OCI-LY7 (cell line): ENCODE measurements around the gene RTP5. TPM values are rescaled to one million over a fixed set of nuclear protein-coding genes. Genes with fewer than 3 reads are reported as not detected.

Experiments used
- BruUV-seq: library from RNA; stranded (reverse); fragments of 400-500 nt; replicated peaks from 2 replicates; lab custom pipeline; 2021; lab: Mats Ljungman, UMichigan
- CTCF ChIA-PET: fragments of 300-600 bp; sonication (Branson Sonifier 250); formaldehyde crosslinking; loops from one replicate; lab custom pipeline; 2022; ENCODE audit warnings: antibody characterized with exemption; ENCODE audit not compliant: unreplicated experiment; lab: Charles Lee
- POLR2A ChIA-PET: fragments of 300-600 bp; sonication (Branson Sonifier 250); formaldehyde crosslinking; loops from one replicate; lab custom pipeline; 2022; ENCODE audit warnings: antibody characterized with exemption; lab: Charles Lee
- DNase-seq: peaks from one replicate; pipeline ENCODE4 v3.0.0-alpha.2; 2015; ENCODE audit warnings: low spot score
- H2AFZ ChIP-seq: fragments of 200-600 bp; sonication (generic), shearing (Covaris generic); 2 replicates; pipeline ENCODE4 v1.6.1; 2014; ENCODE audit warnings: mild to moderate bottlenecking, antibody characterized with exemption, low read length, moderate library complexity
- H3K27ac ChIP-seq: fragments of 200-600 bp; sonication (generic); 2 replicates; pipeline ENCODE4 v1.5.1; 2014; ENCODE audit warnings: mixed run types, low read depth, mild to moderate bottlenecking, moderate library complexity, low read length, inconsistent platforms; ENCODE audit not compliant: poor library complexity, severe bottlenecking
- H3K36me3 ChIP-seq: fragments of 200-600 bp; sonication (generic); 2 replicates; pipeline ENCODE4 v1.6.1; 2014; ENCODE audit warnings: mild to moderate bottlenecking, antibody characterized with exemption, low read length, moderate library complexity, mixed read lengths; ENCODE audit not compliant: insufficient read depth
- H3K4me1 ChIP-seq: fragments of 200-600 bp; sonication (generic); 2 replicates; pipeline ENCODE4 v1.5.1; 2014; ENCODE audit warnings: mild to moderate bottlenecking, low read length; ENCODE audit not compliant: insufficient read depth, poor library complexity, severe bottlenecking
- H3K4me2 ChIP-seq: fragments of 200-600 bp; sonication (generic); 2 replicates; pipeline ENCODE4 v1.6.1; 2014; ENCODE audit warnings: mild to moderate bottlenecking, low read length
- H3K4me3 ChIP-seq: fragments of 200-600 bp; sonication (generic); 2 replicates; pipeline ENCODE4 v1.5.1; 2014; ENCODE audit warnings: mild to moderate bottlenecking, low read depth, low read length; ENCODE audit not compliant: poor library complexity, severe bottlenecking
- H3K79me2 ChIP-seq: fragments of 200-600 bp; sonication (generic); 2 replicates; pipeline ENCODE4 v1.6.1; 2016; ENCODE audit warnings: low read depth, mild to moderate bottlenecking, low read length, moderate library complexity, mixed read lengths; ENCODE audit not compliant: insufficient read depth
- H3K9me2 ChIP-seq: fragments of 200-600 bp; sonication (generic); 2 replicates; pipeline ENCODE4 v1.6.1; 2016; ENCODE audit warnings: mild to moderate bottlenecking, low read length, mixed read lengths; ENCODE audit not compliant: insufficient read depth
- H3K9me3 ChIP-seq: fragments of 200-600 bp; sonication (generic); 2 replicates; pipeline ENCODE4 v1.6.1; 2014; ENCODE audit warnings: mild to moderate bottlenecking, mixed run types, low read length, mixed read lengths
- H4K20me1 ChIP-seq: fragments of 200-600 bp; sonication (generic); 2 replicates; pipeline ENCODE4 v1.6.1; 2014; ENCODE audit warnings: mild to moderate bottlenecking, antibody characterized with exemption, low read length, moderate library complexity, mixed read lengths; ENCODE audit not compliant: insufficient read depth
- EZH2phosphoT487 ChIP-seq: fragments of 200-600 bp; sonication (generic); IDR thresholded peaks from 2 replicates; pipeline ENCODE4 v1.6.1; 2018; ENCODE audit warnings: low read depth, borderline replicate concordance, mild to moderate bottlenecking, mixed run types, antibody characterized with exemption, low read length, moderate library complexity, mixed read lengths
- intact Hi-C: fragments of 100-400 bp; cut with micrococcal nuclease; formaldehyde crosslinking; loops from one replicate; pipeline ENCODE4 v1.10.0; 2022; ENCODE audit not compliant: unreplicated experiment
- total RNA-seq, 2 experiments: library from RNA; depleted of rRNA in 1 of 2; stranded (reverse); fragments of >200 nt in 1 of 2; shearing (Covaris generic) in 1 of 2; gene quantifications; 2 replicates each; pipeline ENCODE4 v1.2.3, GENCODE V29; 2014 to 2022
- TF ChIP-seq, protein P1 (sequence below): fragments of 200-600 bp; sonication (generic); conservative IDR thresholded peaks from 2 replicates; pipeline ENCODE4 v1.5.1; 2014; ENCODE audit warnings: mild to moderate bottlenecking, antibody characterized with exemption, low read length, moderate library complexity, mixed read lengths

Gene RTP5
- total RNA-seq, 2 experiments from 2014 or later, result not detected

DNA sequence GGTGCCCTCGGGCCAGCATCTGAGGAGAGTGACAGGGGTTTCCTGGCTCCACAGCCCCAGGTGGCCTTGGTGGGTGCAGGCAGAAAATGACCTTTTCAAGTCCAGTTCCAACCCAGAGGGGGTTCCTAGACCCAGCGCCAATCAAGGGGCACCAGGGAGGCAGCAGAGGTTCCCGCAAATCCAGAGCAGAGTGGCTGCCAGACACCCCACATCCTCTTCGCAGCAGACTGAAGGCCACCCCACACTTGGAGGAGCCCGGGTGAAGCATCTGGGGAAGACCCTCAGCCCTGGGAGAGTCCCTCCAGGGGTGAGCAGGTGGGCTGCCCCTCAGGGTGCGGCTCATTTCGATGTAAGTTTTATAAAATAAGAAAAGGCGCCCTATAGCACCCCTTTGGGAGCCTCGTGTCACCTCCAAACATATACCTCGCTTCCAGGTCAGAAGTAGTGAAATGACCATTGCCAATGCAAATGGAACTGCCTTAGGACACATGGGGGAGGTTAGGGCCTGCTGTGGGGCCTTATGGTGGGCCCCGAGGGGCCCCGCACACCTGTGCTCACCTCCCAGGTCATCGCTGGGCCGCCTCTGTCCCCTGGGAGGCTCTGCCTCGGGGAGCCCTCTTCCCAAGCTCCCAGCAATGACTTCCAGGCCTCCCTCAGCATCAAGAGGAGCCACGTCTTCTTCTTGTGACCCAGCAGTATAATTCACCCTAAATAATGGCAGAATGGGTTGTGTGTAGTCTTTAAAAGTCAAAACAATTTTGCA, 11.0 kb downstream of the RTP5 start:
- no peak for TF ChIP-seq EZH2phosphoT487
- TF ChIP-seq, protein P1, sequence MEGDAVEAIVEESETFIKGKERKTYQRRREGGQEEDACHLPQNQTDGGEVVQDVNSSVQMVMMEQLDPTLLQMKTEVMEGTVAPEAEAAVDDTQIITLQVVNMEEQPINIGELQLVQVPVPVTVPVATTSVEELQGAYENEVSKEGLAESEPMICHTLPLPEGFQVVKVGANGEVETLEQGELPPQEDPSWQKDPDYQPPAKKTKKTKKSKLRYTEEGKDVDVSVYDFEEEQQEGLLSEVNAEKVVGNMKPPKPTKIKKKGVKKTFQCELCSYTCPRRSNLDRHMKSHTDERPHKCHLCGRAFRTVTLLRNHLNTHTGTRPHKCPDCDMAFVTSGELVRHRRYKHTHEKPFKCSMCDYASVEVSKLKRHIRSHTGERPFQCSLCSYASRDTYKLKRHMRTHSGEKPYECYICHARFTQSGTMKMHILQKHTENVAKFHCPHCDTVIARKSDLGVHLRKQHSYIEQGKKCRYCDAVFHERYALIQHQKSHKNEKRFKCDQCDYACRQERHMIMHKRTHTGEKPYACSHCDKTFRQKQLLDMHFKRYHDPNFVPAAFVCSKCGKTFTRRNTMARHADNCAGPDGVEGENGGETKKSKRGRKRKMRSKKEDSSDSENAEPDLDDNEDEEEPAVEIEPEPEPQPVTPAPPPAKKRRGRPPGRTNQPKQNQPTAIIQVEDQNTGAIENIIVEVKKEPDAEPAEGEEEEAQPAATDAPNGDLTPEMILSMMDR, result no peak
- TSS peak; percentile 86 for BruUV-seq

DNA sequence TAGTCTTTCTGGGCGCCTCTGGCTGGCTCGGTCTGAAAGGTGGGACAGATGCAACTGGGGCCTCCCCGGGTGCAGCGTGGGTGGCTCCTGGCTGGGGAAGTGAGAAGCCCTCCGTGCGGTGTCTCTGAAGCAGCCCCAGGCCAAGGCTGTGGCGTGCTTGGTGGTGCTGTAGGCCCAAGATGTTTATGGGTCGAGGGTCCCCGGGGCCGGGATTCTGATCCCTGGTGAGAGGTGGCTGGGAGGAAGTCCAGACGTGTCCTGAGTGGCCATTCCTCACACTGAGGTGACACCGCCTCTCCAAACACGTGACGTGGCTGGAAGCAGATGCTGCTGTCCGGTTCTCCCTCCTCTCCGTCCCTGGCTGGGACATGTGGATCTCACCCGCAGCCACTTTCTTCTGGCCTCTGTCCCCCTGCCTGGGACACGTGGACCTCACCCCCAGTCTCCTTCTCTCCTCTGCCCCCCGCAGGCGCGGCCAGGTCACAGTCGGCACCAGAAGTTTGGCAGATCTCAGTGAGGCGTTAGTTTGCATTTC, 12.6 kb downstream of the RTP5 start:
- no peaks in the 10 kb centered on the region for H3K9me3 ChIP-seq

More for the DNA sequence above, 11.0 kb downstream of the RTP5 start:
- intact Hi-C loops, result loop anchor here (1.0 to 10.0 kb wide), 5 partner anchors 82 to 736 kb away; partner anchors contain the start of genes DTYMK, FARP2 and PASK
- Histone ChIP-seq H3K4me3 (peak overlapping the region; percentile 73), H3K4me2 (peak overlapping the region; percentile 97), H3K36me3 (peaks cover 19% of the 10 kb centered on the region), H2AFZ (peak overlapping the region; percentile 93), H3K9me2 (no peaks in the 10 kb centered on the region), H4K20me1 (no peaks in the 10 kb centered on the region; the same call in 1 of the 2 replicates), H3K4me1 (peaks cover 40% of the 10 kb centered on the region), H3K9me3 (no peaks in the 10 kb centered on the region), H3K27ac (peak overlapping the region; percentile 79), H3K79me2 (peaks cover 11% of the 10 kb centered on the region; the same call in 1 of the 2 replicates)
- DNase-seq, result no peak
- CTCF ChIA-PET, result no interaction called here
- POLR2A ChIA-PET, result no interaction called here

More for the DNA sequence above, 12.6 kb downstream of the RTP5 start:
- peak; percentile 61 for DNase-seq
- Histone ChIP-seq H3K27ac (peak overlapping the region; percentile 79), H3K36me3 (peaks cover 26% of the 10 kb centered on the region), H3K79me2 (peaks cover 11% of the 10 kb centered on the region; the same call in 1 of the 2 replicates), H4K20me1 (no peaks in the 10 kb centered on the region; the same call in 1 of the 2 replicates), H3K4me1 (peaks cover 53% of the 10 kb centered on the region), H3K4me2 (peak overlapping the region; percentile 88), H3K4me3 (peak overlapping the region; percentile 71), H3K9me2 (no peaks in the 10 kb centered on the region), H2AFZ (peak overlapping the region; percentile 41; the same call in 1 of the 2 replicates)
- ChIA-PET CTCF (no interaction called here), POLR2A (no interaction called here)
- BruUV-seq, result no TSS peak
- intact Hi-C loops, result loop anchor here (5.0 to 10.0 kb wide), 3 partner anchors 80 to 737 kb away; partner anchors contain the start of genes DTYMK and PASK
- TF ChIP-seq, protein P1, result peak; percentile 69
- no peak for TF ChIP-seq EZH2phosphoT487
